IMR-90 (cell line): ENCODE measurements around the gene CGGBP1.

Experiments used
- BHLHE40 ChIP-seq: fragments of 150-350 bp; IDR thresholded peaks from 2 replicates; pipeline ENCODE4 v1.6.1; 2016; ENCODE audit warnings: mild to moderate bottlenecking, low read depth, low read length
- MXI1 ChIP-seq: IDR thresholded peaks from 2 replicates; pipeline ENCODE4 v1.6.1; 2012; ENCODE audit warnings: low read depth, mild to moderate bottlenecking, low read length, moderate library complexity, borderline replicate concordance
- POLR2A ChIP-seq: IDR thresholded peaks from 2 replicates; pipeline ENCODE4 v1.6.1; 2012; ENCODE audit warnings: mild to moderate bottlenecking, low read depth, low read length
- TF ChIP-seq, protein P1 (sequence below): conservative IDR thresholded peaks from 2 replicates; pipeline ENCODE4 v1.5.1; 2012; ENCODE audit warnings: mild to moderate bottlenecking, low read depth, low read length, improper control_type of control experiment

DNA sequence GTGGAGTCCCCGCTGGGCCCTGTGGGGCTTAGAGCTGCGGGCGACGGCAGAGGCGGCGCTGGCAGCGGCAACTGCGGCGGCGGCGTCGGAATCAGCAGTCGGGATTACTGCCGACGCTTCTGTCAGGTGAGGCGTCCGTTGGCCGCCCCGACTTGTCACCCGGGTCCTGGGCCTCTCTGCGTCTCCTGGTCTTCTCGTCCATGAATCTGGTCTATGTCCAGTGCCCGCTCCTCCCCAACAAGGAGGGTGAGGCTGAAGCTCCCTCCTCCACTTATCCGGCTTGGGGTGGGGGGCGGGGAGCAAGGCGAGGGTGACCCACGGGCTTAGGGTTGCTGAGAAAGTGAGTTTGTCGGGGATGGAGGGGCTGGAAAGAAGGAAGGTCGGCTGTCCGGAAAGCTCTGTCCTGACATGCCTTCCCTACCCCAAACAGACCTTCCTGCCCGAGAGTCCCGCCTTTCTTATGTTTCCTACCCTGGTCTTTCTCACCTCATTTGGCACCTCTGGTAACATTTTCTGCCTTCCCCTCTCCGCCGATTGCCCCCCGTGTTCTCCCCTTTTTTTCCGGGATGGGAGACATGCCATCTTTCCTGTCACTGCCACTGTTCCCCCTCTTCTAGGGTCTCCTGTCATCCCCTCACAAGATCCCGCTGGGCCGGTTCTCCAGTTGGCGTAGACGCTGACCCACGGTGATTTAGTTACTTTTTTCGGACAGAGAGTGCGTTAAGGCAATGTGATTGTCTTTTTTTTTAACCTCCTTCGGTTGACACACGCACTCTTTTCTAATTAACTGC lies 770 bp upstream of the CGGBP1 start:
- TF ChIP-seq, protein P1, sequence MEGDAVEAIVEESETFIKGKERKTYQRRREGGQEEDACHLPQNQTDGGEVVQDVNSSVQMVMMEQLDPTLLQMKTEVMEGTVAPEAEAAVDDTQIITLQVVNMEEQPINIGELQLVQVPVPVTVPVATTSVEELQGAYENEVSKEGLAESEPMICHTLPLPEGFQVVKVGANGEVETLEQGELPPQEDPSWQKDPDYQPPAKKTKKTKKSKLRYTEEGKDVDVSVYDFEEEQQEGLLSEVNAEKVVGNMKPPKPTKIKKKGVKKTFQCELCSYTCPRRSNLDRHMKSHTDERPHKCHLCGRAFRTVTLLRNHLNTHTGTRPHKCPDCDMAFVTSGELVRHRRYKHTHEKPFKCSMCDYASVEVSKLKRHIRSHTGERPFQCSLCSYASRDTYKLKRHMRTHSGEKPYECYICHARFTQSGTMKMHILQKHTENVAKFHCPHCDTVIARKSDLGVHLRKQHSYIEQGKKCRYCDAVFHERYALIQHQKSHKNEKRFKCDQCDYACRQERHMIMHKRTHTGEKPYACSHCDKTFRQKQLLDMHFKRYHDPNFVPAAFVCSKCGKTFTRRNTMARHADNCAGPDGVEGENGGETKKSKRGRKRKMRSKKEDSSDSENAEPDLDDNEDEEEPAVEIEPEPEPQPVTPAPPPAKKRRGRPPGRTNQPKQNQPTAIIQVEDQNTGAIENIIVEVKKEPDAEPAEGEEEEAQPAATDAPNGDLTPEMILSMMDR, result no peak
- no peak for TF ChIP-seq POLR2A
- no peak for TF ChIP-seq BHLHE40
- TF ChIP-seq MXI1, result no peak
